ENCODE measurements around the gene ZNF445. TPM values are rescaled to one million over a fixed set of nuclear protein-coding genes. Genes with fewer than 3 reads are reported as not detected.

The ZNF445 gene
- total RNA-seq, 1 experiment from 2014 or later = 15.9 TPM

DNA sequence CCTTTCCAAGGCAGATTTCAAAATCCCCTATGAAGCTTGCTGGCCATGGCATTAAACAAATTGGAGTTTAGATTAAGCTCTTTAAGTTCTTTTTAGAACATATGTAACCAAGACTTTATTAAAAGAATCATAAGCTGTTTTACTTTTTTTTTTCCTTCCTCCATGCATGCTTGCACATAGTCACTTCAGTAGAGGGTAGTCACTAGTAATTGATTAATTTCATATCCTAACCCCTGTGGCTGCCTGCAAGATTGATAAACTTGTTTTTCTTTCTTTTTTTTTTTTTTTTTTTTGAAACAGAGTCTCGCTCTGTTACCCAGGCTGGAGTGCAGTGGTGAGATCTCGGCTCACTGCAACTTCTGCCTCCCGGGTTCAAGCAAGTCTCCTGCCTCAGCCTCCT lies 44.3 kb upstream of the ZNF445 start:
- no peaks in the 10 kb centered on the region for H3K9me2 ChIP-seq (ENCODE audit: insufficient read depth)
- no peaks in the 10 kb centered on the region for H3K9me3 ChIP-seq (ENCODE audit: insufficient read depth, low read depth)
- no peak for DNase-seq
- no peak overlapping the region for H3K4me3 ChIP-seq
- CTCF ChIA-PET = no interaction called here
- H3F3A ChIP-seq (ENCODE audit: insufficient read depth, low read depth) = no peaks in the 10 kb centered on the region
- no peaks in the 10 kb centered on the region for H4K20me1 ChIP-seq (ENCODE audit: insufficient read depth)
- POLR2A ChIA-PET (ENCODE audit: unreplicated experiment) = no interaction called here
- no peaks in the 10 kb centered on the region for H3K36me3 ChIP-seq (ENCODE audit: low read depth)
- no peak overlapping the region for H2AFZ ChIP-seq
- H3K4me1 ChIP-seq (replicated peaks; ENCODE audit: insufficient read depth) = no peaks in the 10 kb centered on the region
- no peak overlapping the region for H3K27ac ChIP-seq
- BruUV-seq (replicated peaks) = no TSS peak
- H3K27me3 ChIP-seq (ENCODE audit: insufficient read depth, low read depth) = 0 out of 2 replicates have a peak, but pooled peaks cover 17% of the 10 kb centered on the region
- H3K79me2 ChIP-seq (ENCODE audit: low read depth) = no peaks in the 10 kb centered on the region
- H3K4me2 ChIP-seq = no peak overlapping the region
- intact Hi-C loops (cut with micrococcal nuclease; ENCODE audit: unreplicated experiment) = no loop called here
- no peak for TF ChIP-seq EZH2 (IDR thresholded peaks at IDR 0.05; ENCODE audit: low read depth)
- TF ChIP-seq, protein P1, sequence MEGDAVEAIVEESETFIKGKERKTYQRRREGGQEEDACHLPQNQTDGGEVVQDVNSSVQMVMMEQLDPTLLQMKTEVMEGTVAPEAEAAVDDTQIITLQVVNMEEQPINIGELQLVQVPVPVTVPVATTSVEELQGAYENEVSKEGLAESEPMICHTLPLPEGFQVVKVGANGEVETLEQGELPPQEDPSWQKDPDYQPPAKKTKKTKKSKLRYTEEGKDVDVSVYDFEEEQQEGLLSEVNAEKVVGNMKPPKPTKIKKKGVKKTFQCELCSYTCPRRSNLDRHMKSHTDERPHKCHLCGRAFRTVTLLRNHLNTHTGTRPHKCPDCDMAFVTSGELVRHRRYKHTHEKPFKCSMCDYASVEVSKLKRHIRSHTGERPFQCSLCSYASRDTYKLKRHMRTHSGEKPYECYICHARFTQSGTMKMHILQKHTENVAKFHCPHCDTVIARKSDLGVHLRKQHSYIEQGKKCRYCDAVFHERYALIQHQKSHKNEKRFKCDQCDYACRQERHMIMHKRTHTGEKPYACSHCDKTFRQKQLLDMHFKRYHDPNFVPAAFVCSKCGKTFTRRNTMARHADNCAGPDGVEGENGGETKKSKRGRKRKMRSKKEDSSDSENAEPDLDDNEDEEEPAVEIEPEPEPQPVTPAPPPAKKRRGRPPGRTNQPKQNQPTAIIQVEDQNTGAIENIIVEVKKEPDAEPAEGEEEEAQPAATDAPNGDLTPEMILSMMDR (conservative IDR thresholded peaks at IDR 0.05) = no peak

DNA sequence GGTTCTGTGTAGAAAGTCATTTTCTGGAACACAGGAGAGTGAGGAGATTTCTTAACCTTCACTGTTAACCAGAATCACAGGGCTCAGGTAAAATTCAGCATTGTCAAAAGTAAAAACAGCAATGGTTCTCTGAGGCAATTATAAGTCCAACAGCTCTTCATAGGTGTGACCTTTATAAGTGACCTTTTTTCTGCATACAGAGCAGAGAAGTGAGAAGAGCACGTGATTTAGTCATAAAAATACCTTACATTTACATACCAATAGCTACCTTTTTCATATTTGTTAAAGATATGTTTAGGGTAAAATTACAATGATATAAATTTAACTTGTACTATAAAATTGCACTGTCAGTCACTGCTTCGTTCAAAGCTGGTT lies 41.3 kb upstream of the ZNF445 start:
- POLR2A ChIA-PET (ENCODE audit: unreplicated experiment) = no interaction called here
- no TSS peak for BruUV-seq (replicated peaks)

DNA sequence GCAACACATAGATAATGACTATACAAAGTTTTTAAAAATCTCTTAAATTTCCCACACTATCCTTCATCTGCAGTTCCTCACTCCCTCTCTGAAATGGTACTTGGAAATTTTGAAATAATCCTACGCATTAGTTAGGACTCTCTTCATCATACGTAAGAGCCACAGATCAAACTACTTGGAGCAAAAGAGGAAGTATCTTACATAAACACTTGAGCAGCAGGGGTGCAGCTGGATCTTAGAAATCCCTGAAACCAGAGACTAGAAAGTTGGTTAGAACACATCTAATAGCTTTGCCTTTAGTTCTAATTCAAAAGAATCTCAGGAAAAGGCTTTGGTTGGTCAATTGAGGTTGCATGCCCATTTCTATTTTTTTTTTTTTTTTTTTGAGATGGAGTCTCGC lies 38.8 kb upstream of the ZNF445 start:
- H3K27me3 ChIP-seq (ENCODE audit: insufficient read depth, low read depth) = no peaks in the 10 kb centered on the region
- H3K36me3 ChIP-seq (ENCODE audit: low read depth) = no peaks in the 10 kb centered on the region
- no peak overlapping the region for H3K4me2 ChIP-seq
- no peaks in the 10 kb centered on the region for H4K20me1 ChIP-seq (ENCODE audit: insufficient read depth)
- H3K9me3 ChIP-seq (ENCODE audit: insufficient read depth, low read depth) = no peaks in the 10 kb centered on the region
- no peaks in the 10 kb centered on the region for H3K9me2 ChIP-seq (ENCODE audit: insufficient read depth)
- no peak overlapping the region for H2AFZ ChIP-seq
- intact Hi-C loops (cut with micrococcal nuclease; ENCODE audit: unreplicated experiment) = loop anchor here (10.0 kb wide), 1 partner anchor 109 kb away; the partner anchor contains the start of gene ZNF197
- no peaks in the 10 kb centered on the region; the same call in 1 of the 2 replicates for H3K4me1 ChIP-seq (replicated peaks; ENCODE audit: insufficient read depth)
- DNase-seq = no peak
- no peaks in the 10 kb centered on the region for H3F3A ChIP-seq (ENCODE audit: insufficient read depth, low read depth)
- BruUV-seq (replicated peaks) = no TSS peak
- ChIA-PET POLR2A (ENCODE audit: unreplicated experiment) (no interaction called here), CTCF (no interaction called here)
- TF ChIP-seq EZH2 (IDR thresholded peaks at IDR 0.05; ENCODE audit: low read depth) = no peak
- TF ChIP-seq, protein P1 (conservative IDR thresholded peaks at IDR 0.05) = no peak
- H3K27ac ChIP-seq = no peak overlapping the region
- H3K79me2 ChIP-seq (ENCODE audit: low read depth) = no peaks in the 10 kb centered on the region
- H3K4me3 ChIP-seq = no peak overlapping the region

More for the DNA sequence above, 41.3 kb upstream of the ZNF445 start:
- Histone ChIP-seq H3K27ac (no peak overlapping the region), H3K27me3 (ENCODE audit: insufficient read depth, low read depth) (no peaks in the 10 kb centered on the region), H3K4me3 (no peak overlapping the region), H3K4me1 (replicated peaks; ENCODE audit: insufficient read depth) (no peaks in the 10 kb centered on the region), H3K4me2 (no peak overlapping the region), H3K9me3 (ENCODE audit: insufficient read depth, low read depth) (no peaks in the 10 kb centered on the region), H3K36me3 (ENCODE audit: low read depth) (no peaks in the 10 kb centered on the region), H4K20me1 (ENCODE audit: insufficient read depth) (no peaks in the 10 kb centered on the region), H3F3A (ENCODE audit: insufficient read depth, low read depth) (no peaks in the 10 kb centered on the region), H3K9me2 (ENCODE audit: insufficient read depth) (no peaks in the 10 kb centered on the region), H3K79me2 (ENCODE audit: low read depth) (no peaks in the 10 kb centered on the region), H2AFZ (no peak overlapping the region)
- CTCF ChIA-PET = no interaction called here
- intact Hi-C loops (cut with micrococcal nuclease; ENCODE audit: unreplicated experiment) = loop anchor here (10.0 kb wide), 1 partner anchor 106 kb away; the partner anchor contains the start of gene ZNF197
- no peak for DNase-seq
- TF ChIP-seq, protein P1 (conservative IDR thresholded peaks at IDR 0.05) = no peak
- no peak for TF ChIP-seq EZH2 (IDR thresholded peaks at IDR 0.05; ENCODE audit: low read depth)

All from PC-9 (cell line).